B cell (primary cell): ENCODE results near the gene AEBP1. TPM values are rescaled to one million over a fixed set of nuclear protein-coding genes. Genes with fewer than 3 reads are reported as not detected.

ENCODE experiments used
- ATAC-seq: fragments of 200-7000 bp; cut with Tn5 transposase; one replicate; pipeline ENCODE4 v1.10.0; 2021; ENCODE audit warnings: low read depth, mild to moderate bottlenecking, moderate number of reproducible peaks, moderate library complexity
- CTCF ChIA-PET: fragments of 350-600 bp; sonication (Branson Sonifier 250); formaldehyde crosslinking; loops from one replicate; lab custom pipeline; 2021; ENCODE audit warnings: antibody characterized with exemption, inconsistent platforms; lab: Charles Lee
- POLR2A ChIA-PET: fragments of 350-600 bp; sonication (Branson Sonifier 250); formaldehyde crosslinking; loops from one replicate; lab custom pipeline; 2021; ENCODE audit warnings: antibody characterized with exemption; lab: Charles Lee
- DNase-seq: peaks from one replicate; pipeline ENCODE4 v3.0.0; 2013
- H2AFZ ChIP-seq: 2 replicates; pipeline ENCODE4 v1.6.1; 2012; ENCODE audit warnings: mild to moderate bottlenecking, low read depth, low read length; ENCODE audit not compliant: insufficient read depth, poor library complexity, severe bottlenecking
- H3K27ac ChIP-seq, 2 donors: 1 replicate in 1 of 2; 2 replicates in 1 of 2; pipeline ENCODE4 v1.5.1; 2012 to 2013; ENCODE audit warnings: low read length in 2 of 2, mild to moderate bottlenecking in 2 of 2, moderate library complexity in 1 of 2
- H3K27me3 ChIP-seq, 4 experiments: fragments of 200-600 bp in 1 of 4; sonication (generic) in 1 of 4; replicated peaks in 1 of 4; 1 replicate in 2 of 4; 2 replicates in 2 of 4; pipeline versions ENCODE4 v1.6.1 to v1.7.0; 2013 to 2016; ENCODE audit warnings: low read length in 3 of 4, mild to moderate bottlenecking in 2 of 4, mixed read lengths in 1 of 4, moderate library complexity in 1 of 4; ENCODE audit not compliant: insufficient read depth in 4 of 4, control insufficient read depth in 3 of 4; ENCODE audit errors: control extremely low read depth in 1 of 4
- H3K36me3 ChIP-seq, 2 experiments: replicated peaks in 1 of 2; 1 replicate in 1 of 2; 2 replicates in 1 of 2; pipeline versions ENCODE4 v1.6.1 to v1.7.1; 2013; ENCODE audit warnings: low read length in 1 of 2; ENCODE audit not compliant: insufficient read depth in 2 of 2, control insufficient read depth in 1 of 2; ENCODE audit errors: control extremely low read depth in 1 of 2, extremely low read depth in 1 of 2
- H3K4me1 ChIP-seq, 2 donors: fragments of 200-600 bp in 1 of 2; sonication (generic) in 1 of 2; 1 replicate in 1 of 2; 2 replicates in 1 of 2; pipeline versions ENCODE4 v1.5.1 to v1.6.1; 2013 to 2017; ENCODE audit warnings: low read length in 2 of 2; ENCODE audit not compliant: control insufficient read depth in 2 of 2, insufficient read depth in 2 of 2
- H3K4me2 ChIP-seq: replicated peaks from 2 replicates; pipeline ENCODE3; 2012; ENCODE audit warnings: mild to moderate bottlenecking, low read depth, low read length; ENCODE audit not compliant: poor library complexity, severe bottlenecking
- H3K4me3 ChIP-seq, 5 experiments: fragments of 200-600 bp in 1 of 5; sonication (generic) in 1 of 5; 1 replicate in 3 of 5; 2 replicates in 2 of 5; pipeline versions ENCODE4 v1.5.1 to v1.7.0; 2011 to 2016; ENCODE audit warnings: low read length in 4 of 5, mild to moderate bottlenecking in 4 of 5, low read depth in 2 of 5, control low read depth in 1 of 5, moderate library complexity in 1 of 5; ENCODE audit not compliant: insufficient read depth in 1 of 5; ENCODE audit errors: control extremely low read depth in 1 of 5, extremely low read depth in 1 of 5
- H3K79me2 ChIP-seq: fragments of 200-600 bp; sonication (generic); one replicate; pipeline ENCODE4 v1.6.0; 2016; ENCODE audit warnings: low read length; ENCODE audit not compliant: control insufficient read depth, insufficient read depth
- H3K9ac ChIP-seq: fragments of 200-600 bp; sonication (generic); 2 replicates; pipeline ENCODE4 v1.6.1; 2017; ENCODE audit warnings: mild to moderate bottlenecking, low read length, moderate library complexity
- H3K9me3 ChIP-seq, 3 donors: one replicate each; pipeline versions ENCODE4 v1.6.1 to v1.7.1; 2013; ENCODE audit warnings: low read length in 2 of 3; ENCODE audit not compliant: control insufficient read depth in 2 of 3, insufficient read depth in 1 of 3; ENCODE audit errors: control extremely low read depth in 1 of 3
- H4K20me1 ChIP-seq: 2 replicates; pipeline ENCODE4 v1.6.0; 2012; ENCODE audit warnings: mild to moderate bottlenecking, low read length; ENCODE audit not compliant: insufficient read depth, control insufficient read depth, poor library complexity, severe bottlenecking
- H3K27ac Mint-ChIP-seq: one replicate; pipeline ENCODE4 v1.8.0; 2021; ENCODE audit warnings: mixed read lengths
- H3K27me3 Mint-ChIP-seq: one replicate; pipeline ENCODE4 v1.8.0; 2021; ENCODE audit warnings: mixed read lengths
- H3K4me1 Mint-ChIP-seq: one replicate; pipeline ENCODE4 v1.8.0; 2021; ENCODE audit warnings: mixed read lengths
- H3K4me3 Mint-ChIP-seq: one replicate; pipeline ENCODE4 v1.8.0; 2021; ENCODE audit warnings: mixed read lengths
- H3K9me3 Mint-ChIP-seq: one replicate; pipeline ENCODE4 v1.8.0; 2022; ENCODE audit warnings: mixed read lengths; ENCODE audit not compliant: insufficient read depth
- CTCF ChIP-seq: fragments of 200-600 bp; IDR thresholded peaks from one replicate; pipeline ENCODE4 v1.8.0; 2022; ENCODE audit warnings: antibody characterized with exemption, mild to moderate bottlenecking
- EZH2 ChIP-seq: IDR thresholded peaks from 2 replicates; pipeline ENCODE4 v1.6.1; 2012; ENCODE audit warnings: borderline replicate concordance, low read depth, mild to moderate bottlenecking, moderate library complexity, low read length; ENCODE audit not compliant: insufficient read depth, poor library complexity, severe bottlenecking
- WGBS: methylation state at CpG from one replicate; pipeline ENCODE4 v1.1.5; 2013; ENCODE audit warnings: missing lambda C conversion rate; ENCODE audit not compliant: insufficient coverage; 5-methylcytosine and 5-hydroxymethylcytosine counted together
- intact Hi-C: fragments of 100-400 bp; cut with micrococcal nuclease; formaldehyde crosslinking; loops from one replicate; pipeline ENCODE4 v1.10.0; 2022
- polyA plus RNA-seq: library from polyadenylated mRNA; depleted of rRNA; stranded (reverse); fragments of >200 nt; gene quantifications from 2 replicates; pipeline ENCODE4 v1.2.3, GENCODE V29; 2012
- total RNA-seq, 2 donors: library from RNA; stranded (reverse); fragments of 120-200 nt in 1 of 2; gene quantifications; 1 replicate in 1 of 2; 2 replicates in 1 of 2; pipeline versions ENCODE4 v1.2.3 to v1.2.4, GENCODE V29; 2013 to 2022

Gene AEBP1
- total and polyA plus RNA-seq, 2 donors (not counting 1 experiment from before 2014, with no cell fraction given): 20.2 to 36.7 TPM

- intact Hi-C loops: no loop called here
- no peak for ATAC-seq
- Histone ChIP-seq H4K20me1 (no peaks in the 10 kb centered on the region), H3K27me3 (peaks cover 0 to 11% (median 2%) of the 10 kb centered on the region in 4 experiments), H3K9ac (no peak overlapping the region), H3K27ac (no peak overlapping the region), H2AFZ (no peak overlapping the region), H3K9me3 (no peaks in the 10 kb centered on the region), H3K36me3 (peaks cover 0 to 14% of the 10 kb centered on the region in 2 experiments), H3K4me2 (no peak overlapping the region), H3K4me3 (no peak overlapping the region), H3K79me2 (peaks cover 9% of the 10 kb centered on the region), H3K4me1 (peaks cover 18 to 34% of the 10 kb centered on the region in 2 donors)
- Mint-ChIP-seq H3K9me3 (no peaks in the 10 kb centered on the region), H3K4me3 (no peak overlapping the region), H3K27ac (no peak overlapping the region), H3K4me1 (peaks cover 29% of the 10 kb centered on the region), H3K27me3 (no peaks in the 10 kb centered on the region)
- CTCF ChIA-PET: no interaction called here
- WGBS: 93% methylated on average over 10 of the region's 18 CpGs
- TF ChIP-seq CTCF (no peak), EZH2 (no peak)
- DNase-seq: no peak
- POLR2A ChIA-PET: interaction anchor here (0.7 kb wide), 1 partner anchor 31 kb away, joined by 3 read pairs; no protein-coding TSS in a partner anchor
Measured at GRCh38 chr7:44107116-44107960, 3.2 kb downstream of the AEBP1 start.
